HepG2 (cell line): ENCODE data around the gene CAMSAP2. TPM values are rescaled to one million over a fixed set of nuclear protein-coding genes. Genes with fewer than 3 reads are reported as not detected.
A peak's percentile ranks its signal among the peaks of the same experiment; 100 is the strongest.

Experiments used
- EP300 ChIP-seq, 3 experiments: sonication (generic) in 1 of 3; formaldehyde crosslinking in 1 of 3; IDR thresholded peaks; 2 replicates each; pipeline versions ENCODE4 v1.5.1 to v1.6.1; 2011 to 2020; ENCODE audit warnings: low read depth in 2 of 3, low read length in 2 of 3, borderline replicate concordance in 1 of 3, improper control_type of control experiment in 1 of 3, mild to moderate bottlenecking in 1 of 3, missing genetic modification reagents in 1 of 3, moderate library complexity in 1 of 3
- FOSL2 ChIP-seq: sonication (generic); formaldehyde crosslinking; IDR thresholded peaks from 2 replicates; pipeline ENCODE4 v1.4.0; 2020; ENCODE audit warnings: missing genetic modification reagents
- GABPB1 ChIP-seq: IDR thresholded peaks from 2 replicates; pipeline ENCODE4 v1.6.1; 2016; ENCODE audit warnings: mild to moderate bottlenecking, missing genetic modification reagents, moderate library complexity, missing compliant biosample characterization
- GATAD2A ChIP-seq: IDR thresholded peaks from 2 replicates; pipeline ENCODE4 v1.6.1; 2016
- HHEX ChIP-seq: IDR thresholded peaks from 2 replicates; pipeline ENCODE4 v1.6.1; 2016; ENCODE audit warnings: control low read depth
- HNF1A ChIP-seq, 2 experiments: sonication (generic) in 1 of 2; formaldehyde crosslinking in 1 of 2; IDR thresholded peaks; 2 replicates each; pipeline versions ENCODE4 v1.4.0 to v1.6.1; 2016 to 2020; ENCODE audit warnings: borderline replicate concordance in 1 of 2, low read depth in 1 of 2, mild to moderate bottlenecking in 1 of 2, missing genetic modification reagents in 1 of 2
- IKZF5 ChIP-seq: IDR thresholded peaks from 2 replicates; pipeline ENCODE4 v1.6.1; 2018; ENCODE audit warnings: missing genetic modification reagents, mild to moderate bottlenecking, missing compliant biosample characterization
- JUN ChIP-seq: sonication (generic); formaldehyde crosslinking; IDR thresholded peaks from 2 replicates; pipeline ENCODE4 v1.4.0; 2020; ENCODE audit warnings: mild to moderate bottlenecking, missing genetic modification reagents
- KDM3A ChIP-seq: IDR thresholded peaks from 2 replicates; pipeline ENCODE4 v1.6.1; 2018; ENCODE audit warnings: low read depth, missing compliant biosample characterization
- KDM6A ChIP-seq: IDR thresholded peaks from 2 replicates; pipeline ENCODE4 v1.6.1; 2016; ENCODE audit warnings: low read depth
- KLF16 ChIP-seq, 2 experiments: sonication (generic) in 1 of 2; formaldehyde crosslinking in 1 of 2; IDR thresholded peaks; 2 replicates each; pipeline versions ENCODE4 v1.6.1 to v1.8.0; 2016 to 2023; ENCODE audit warnings: missing genetic modification reagents in 2 of 2, missing compliant biosample characterization in 1 of 2
- PPARG ChIP-seq: conservative IDR thresholded peaks from 2 replicates; pipeline ENCODE4 v1.6.1; 2016; ENCODE audit warnings: missing biosample characterization, missing genetic modification reagents
- RNF2 ChIP-seq: fragments of 450-650 bp; conservative IDR thresholded peaks from 2 replicates; pipeline ENCODE4 v1.6.1; 2016; ENCODE audit warnings: low read depth
- RXRA ChIP-seq: sonication (generic); formaldehyde crosslinking; IDR thresholded peaks from 2 replicates; pipeline ENCODE4 v1.5.1; 2020; ENCODE audit warnings: missing genetic modification reagents
- RXRB ChIP-seq: IDR thresholded peaks from 2 replicates; pipeline ENCODE4 v1.6.1; 2016; ENCODE audit warnings: borderline replicate concordance, missing genetic modification reagents, missing compliant biosample characterization
- SRY ChIP-seq: sonication (generic); formaldehyde crosslinking; IDR thresholded peaks from 2 replicates; pipeline ENCODE4 v1.8.0; 2022; ENCODE audit warnings: mild to moderate bottlenecking, missing genetic modification reagents
- ZBTB1 ChIP-seq: sonication (generic); formaldehyde crosslinking; IDR thresholded peaks from 2 replicates; pipeline ENCODE4 v1.4.0; 2020; ENCODE audit warnings: missing genetic modification reagents, borderline replicate concordance
- ZBTB3 ChIP-seq: sonication (generic); formaldehyde crosslinking; IDR thresholded peaks from 2 replicates; pipeline ENCODE4 v1.4.0; 2020; ENCODE audit warnings: low read depth, mild to moderate bottlenecking, moderate library complexity, missing genetic modification reagents, borderline replicate concordance
- ZBTB4 ChIP-seq: sonication (generic); formaldehyde crosslinking; IDR thresholded peaks from 2 replicates; pipeline ENCODE4 v1.4.0; 2020; ENCODE audit warnings: missing genetic modification reagents, mild to moderate bottlenecking, borderline replicate concordance
- ZMYM4 ChIP-seq: sonication (generic); formaldehyde crosslinking; IDR thresholded peaks from 2 replicates; pipeline ENCODE4 v1.8.1; 2023; ENCODE audit warnings: mild to moderate bottlenecking, missing genetic modification reagents
- ZSCAN25 ChIP-seq: sonication (generic); formaldehyde crosslinking; IDR thresholded peaks from 2 replicates; pipeline ENCODE4 v1.8.0; 2022; ENCODE audit warnings: mild to moderate bottlenecking, missing genetic modification reagents
- ZSCAN29 ChIP-seq: sonication (generic); formaldehyde crosslinking; conservative IDR thresholded peaks from 2 replicates; pipeline ENCODE4 v1.4.0; 2020; ENCODE audit warnings: mild to moderate bottlenecking, missing genetic modification reagents
- polyA plus RNA-seq, 8 experiments: library from polyadenylated mRNA; depleted of rRNA in 3 of 8; stranded (reverse) in 7 of 8; unstranded in 1 of 8; fragments of >200 nt; fragmentation: Illumina TruSeq in 4 of 8; extraction: Trizol in 4 of 8; gene quantifications; 2 replicates each; pipeline versions ENCODE4 v1.2.1 to v1.2.3, GENCODE V29; 2011 to 2016; ENCODE audit warnings: low read depth in 4 of 8, missing spikeins in 1 of 8, mixed read lengths in 1 of 8; ENCODE audit not compliant: insufficient read depth in 1 of 8
- total RNA-seq, 5 experiments: library from RNA; depleted of rRNA; stranded (reverse); fragments of >200 nt; fragmentation: Illumina TruSeq; extraction: Trizol; gene quantifications; 2 replicates each; pipeline ENCODE4 v1.2.3, GENCODE V29; 2016; ENCODE audit warnings: low read depth in 1 of 5

CAMSAP2 gene
- total and polyA plus RNA-seq, 2 of the 13 experiments (the other 11 are each of a cell fraction or from before 2014, with no cell fraction given): 3.4 to 8.2 TPM

GRCh38 chr1:200899451-200899915 lies 160.8 kb downstream of the CAMSAP2 start (continued):
- TF ChIP-seq GABPB1 (CRISPR knock-in tag): 0 out of 2 replicates have a peak, but pooled peaks have one; percentile 13
- peak; percentile 80 for TF ChIP-seq GATAD2A
- peak in 1 of 2 experiments; percentile 50; a peak in 2 of 4 replicates for TF ChIP-seq EP300 (IDR thresholded peaks at IDR 0.05; ENCODE audit: low read depth in 2 of 2, low read length in 2 of 2)
- no peak for TF ChIP-seq EP300 (CRISPR knock-in tag; IDR thresholded peaks at IDR 0.05; ENCODE audit: borderline replicate concordance)
- 0 out of 4 replicates have a peak, but pooled peaks of 1 of the 2 experiments have one; percentile 54 for TF ChIP-seq KLF16 (CRISPR knock-in tag; IDR thresholded peaks at IDR 0.05)
- no peak for TF ChIP-seq ZBTB1 (CRISPR knock-in tag)
- TF ChIP-seq RXRB (CRISPR knock-in tag): peak; percentile 48; the same call in 1 of the 2 replicates
- TF ChIP-seq PPARG (CRISPR knock-in tag): 0 out of 2 replicates have a peak, but pooled peaks have one; percentile 28
- TF ChIP-seq ZSCAN25: 0 out of 2 replicates have a peak, but pooled peaks have one; percentile 43
- no peak for TF ChIP-seq HHEX (CRISPR knock-in tag)
- TF ChIP-seq RNF2: no peak
- no peak for TF ChIP-seq HNF1A (IDR thresholded peaks at IDR 0.05; ENCODE audit: low read depth)
- TF ChIP-seq HNF1A (CRISPR knock-in tag; IDR thresholded peaks at IDR 0.05; ENCODE audit: borderline replicate concordance): peak; percentile 61; the same call in 1 of the 2 replicates
- TF ChIP-seq ZSCAN29 (CRISPR knock-in tag): peak; percentile 65; the same call in 1 of the 2 replicates
- TF ChIP-seq ZBTB4 (CRISPR knock-in tag): no peak
- peak; percentile 60 for TF ChIP-seq RXRA (CRISPR knock-in tag)
- 0 out of 2 replicates have a peak, but pooled peaks have one; percentile 37 for TF ChIP-seq IKZF5 (CRISPR knock-in tag)
- TF ChIP-seq JUN (CRISPR knock-in tag): 0 out of 2 replicates have a peak, but pooled peaks have one; percentile 43
- peak; percentile 50; the same call in 1 of the 2 replicates for TF ChIP-seq KDM3A
- TF ChIP-seq ZMYM4 (CRISPR knock-in tag): peak; percentile 28; the same call in 1 of the 2 replicates
- peak; percentile 63 for TF ChIP-seq FOSL2 (CRISPR knock-in tag)
- TF ChIP-seq SRY (CRISPR knock-in tag): no peak
- TF ChIP-seq KDM6A (CRISPR knock-in tag): peak; percentile 72
- 0 out of 2 replicates have a peak, but pooled peaks have one; percentile 44 for TF ChIP-seq ZBTB3
